ENCODE data around the gene RASA2.

The RASA2 gene

GRCh38 chr3:141499284-141499683 is 12.5 kb downstream of the RASA2 start:
- no peak for TF ChIP-seq CTCF (IDR thresholded peaks at IDR 0.05; ENCODE audit: low read depth, low read length)
- DNase-seq (ENCODE audit: extremely low read depth, low read depth), result no peak

DNA sequence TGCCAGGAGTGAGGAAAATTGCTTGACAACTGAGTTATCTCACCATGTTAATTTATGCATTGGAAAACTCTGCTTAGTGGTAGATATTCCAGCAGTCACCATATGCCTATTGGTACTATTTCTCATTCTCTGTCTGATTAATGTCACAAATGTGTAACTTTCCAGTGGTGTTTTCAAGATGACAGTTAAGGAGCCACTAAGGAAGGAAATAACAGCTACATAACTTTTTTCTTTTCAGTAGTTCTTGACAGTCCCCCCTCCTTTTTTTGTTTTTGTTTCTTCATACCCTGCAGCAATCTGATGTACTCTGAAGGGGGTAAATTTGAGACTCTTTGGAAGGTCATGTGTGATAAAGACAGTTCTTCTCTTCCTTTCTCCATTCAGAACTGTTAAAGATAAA is 13.1 kb downstream of the RASA2 start:
- DNase-seq (ENCODE audit: extremely low read depth, low read depth), result no peak
- TF ChIP-seq CTCF (IDR thresholded peaks at IDR 0.05; ENCODE audit: low read depth, low read length), result no peak

DNA sequence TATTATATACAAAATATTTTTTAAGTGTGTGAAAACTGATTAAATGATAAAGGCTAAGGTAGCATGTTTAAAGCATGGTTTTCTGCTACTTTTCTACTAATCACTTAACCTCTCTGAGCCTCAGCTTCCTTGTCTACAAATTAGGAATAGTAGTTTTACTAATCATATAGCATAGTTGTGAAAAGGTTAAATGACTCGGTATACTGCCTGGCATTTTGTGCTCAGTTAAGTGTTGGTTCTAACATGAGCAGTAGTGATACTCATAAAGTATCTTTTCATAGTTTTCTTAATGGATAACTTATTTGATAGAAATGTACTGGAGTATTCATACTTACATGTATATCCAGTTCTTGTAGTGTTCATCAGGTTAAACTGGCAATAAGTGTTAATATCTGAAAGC is 13.6 kb downstream of the RASA2 start:
- DNase-seq (ENCODE audit: extremely low read depth, low read depth), result no peak

GRCh38 chr3:141505166-141505565 is 18.3 kb downstream of the RASA2 start:
- no peak for TF ChIP-seq CTCF (IDR thresholded peaks at IDR 0.05; ENCODE audit: low read depth, low read length)
- DNase-seq (ENCODE audit: extremely low read depth, low read depth), result no peak

More for the DNA sequence above, 13.6 kb downstream of the RASA2 start:
- no peak for TF ChIP-seq CTCF (IDR thresholded peaks at IDR 0.05; ENCODE audit: low read depth, low read length)

DNA sequence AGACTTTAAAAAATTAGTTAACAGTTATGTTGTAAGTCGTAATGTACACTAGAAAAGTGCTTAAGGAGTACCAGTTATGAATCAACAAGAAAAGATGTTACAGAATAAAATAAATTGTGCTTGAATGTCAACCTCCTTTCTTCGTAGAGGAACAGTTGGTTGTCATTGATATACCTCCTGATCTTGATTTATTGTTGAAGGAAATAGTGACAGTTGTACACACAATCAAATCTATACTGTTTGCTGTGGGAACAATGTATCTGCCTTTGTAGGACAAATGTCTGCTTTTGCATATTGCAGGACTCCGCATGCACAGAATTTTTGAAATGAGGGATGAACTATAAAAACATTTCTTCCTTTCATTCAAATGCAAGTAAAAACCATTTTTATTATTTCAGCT is 19.2 kb downstream of the RASA2 start:
- TF ChIP-seq CTCF (IDR thresholded peaks at IDR 0.05; ENCODE audit: low read depth, low read length), result no peak
- DNase-seq (ENCODE audit: extremely low read depth, low read depth), result no peak

GRCh38 chr3:141507392-141508066 is 20.7 kb downstream of the RASA2 start:
- TF ChIP-seq CTCF (IDR thresholded peaks at IDR 0.05; ENCODE audit: low read depth, low read length), result no peak
- DNase-seq (ENCODE audit: extremely low read depth, low read depth), result no peak

- no peak for TF ChIP-seq CTCF (IDR thresholded peaks at IDR 0.05; ENCODE audit: low read depth, low read length)
- DNase-seq (ENCODE audit: extremely low read depth, low read depth), result no peak
These were observed 21.2 kb downstream of the RASA2 start for GRCh38 chr3:141508067-141508436.
